ENCODE data around the gene TMF1. TPM values are rescaled to one million over a fixed set of nuclear protein-coding genes. Genes with fewer than 3 reads are reported as not detected.
A peak's percentile ranks its signal among the peaks of the same experiment; 100 is the strongest.

TMF1 gene
- polyA plus RNA-seq, 1 donor, result 59.0 TPM

- DNase-seq, result peak; percentile 85
These were observed 38.7 kb downstream of the TMF1 start, which contains the start of gene EOGT for GRCh38 chr3:69013253-69014021. Gene EOGT, minus strand, starts transcription at chr3:69013684. Its CDS starts 3,838 bp downstream, at chr3:69009846.

- DNase-seq, result peak; percentile 36
These were observed 39.3 kb downstream of the TMF1 start for GRCh38 chr3:69012800-69013252.

DNA sequence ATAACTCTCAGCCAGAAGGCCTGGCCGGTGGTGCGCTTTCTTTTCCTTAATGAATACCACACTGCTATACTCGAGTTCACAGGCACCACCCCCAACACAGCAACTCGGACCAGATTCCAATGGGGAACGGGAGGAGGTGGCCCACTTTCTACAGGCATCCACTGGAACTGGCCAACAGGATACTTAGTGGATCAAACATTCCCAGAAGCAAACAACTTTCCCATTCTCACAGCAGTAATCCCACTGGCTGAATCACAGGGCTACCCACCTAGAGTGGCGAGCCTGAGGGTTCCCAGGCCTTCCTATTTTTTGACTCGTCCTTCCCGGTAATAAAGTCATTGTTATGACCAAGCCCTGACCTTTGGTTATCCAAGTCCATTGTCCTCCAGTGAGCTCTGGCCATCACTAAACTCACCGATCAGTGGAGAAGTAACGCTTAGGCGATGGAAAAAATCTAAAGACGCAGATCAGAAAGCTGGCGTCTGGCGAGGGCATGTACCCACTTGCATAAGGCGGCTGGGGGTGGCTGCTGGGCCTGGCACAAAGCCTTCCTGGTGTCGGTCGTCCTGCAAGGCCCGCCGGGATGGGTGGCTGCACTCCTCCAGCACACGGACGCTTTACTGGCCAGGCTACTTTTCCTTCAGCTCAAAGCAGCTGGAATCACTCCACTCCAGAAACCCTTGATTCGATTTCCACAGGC is 39.9 kb downstream of the TMF1 start:
- DNase-seq, result peak; percentile 32

- no peak for DNase-seq
These were observed 40.9 kb downstream of the TMF1 start for GRCh38 chr3:69011096-69011730.

- DNase-seq, result no peak
These were observed 42.3 kb downstream of the TMF1 start for GRCh38 chr3:69009559-69010410.

DNA sequence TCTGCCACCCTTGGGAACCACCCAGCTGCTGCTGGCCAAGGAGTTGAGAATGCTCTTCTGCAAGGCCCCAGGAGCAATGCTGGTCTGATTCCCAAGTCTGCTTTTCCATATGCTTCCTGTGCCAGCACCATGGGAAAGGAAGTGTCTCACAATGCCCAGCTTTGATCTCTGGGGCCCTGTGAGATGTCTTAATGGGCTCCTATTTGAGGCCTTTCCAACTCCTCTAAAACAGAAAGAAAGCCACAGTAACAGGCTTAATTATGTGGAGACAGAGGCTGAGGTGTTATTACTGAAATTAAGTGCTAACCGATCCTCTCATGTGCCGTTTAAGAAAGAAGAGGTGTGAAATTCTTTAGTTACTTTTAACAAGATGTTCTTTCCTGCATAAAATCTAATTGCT is 43.2 kb downstream of the TMF1 start:
- DNase-seq, result no peak

GRCh38 chr3:69005791-69006482 is 46.2 kb downstream of the TMF1 start:
- DNase-seq, result no peak

DNA sequence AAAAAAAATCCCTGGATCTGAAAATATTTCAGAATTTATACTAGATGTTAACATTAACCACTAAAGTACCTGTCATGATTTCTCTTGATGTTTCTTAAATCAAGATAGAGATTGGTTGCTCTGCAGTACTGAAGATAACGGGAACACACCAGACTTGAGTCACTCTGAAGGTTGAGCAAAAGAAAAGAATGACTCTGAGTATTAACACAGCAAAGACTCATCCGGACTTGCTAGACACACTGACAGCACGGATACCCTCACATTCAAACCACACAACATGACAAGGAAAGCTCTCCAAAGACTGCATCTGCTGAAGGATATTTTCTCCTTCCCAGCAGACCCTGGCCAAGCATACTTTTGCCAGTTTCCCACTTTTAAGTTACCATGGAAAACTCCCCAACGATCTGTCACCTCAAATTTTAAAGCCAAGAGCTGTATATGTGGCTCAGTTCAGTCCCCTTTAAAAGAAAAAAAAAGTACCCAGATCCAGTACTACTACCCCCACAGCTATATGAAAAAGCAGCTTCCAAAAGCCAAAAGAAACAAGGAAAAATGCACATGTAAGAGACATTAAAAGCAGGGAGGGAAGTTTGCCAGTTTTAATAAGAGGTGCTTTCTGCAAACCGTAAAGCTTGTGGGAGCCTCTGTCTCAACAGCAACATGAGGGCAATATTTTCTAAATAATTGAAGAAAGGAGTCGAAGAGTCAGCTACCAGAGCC is 46.9 kb downstream of the TMF1 start:
- DNase-seq, result no peak

- no peak for DNase-seq
These were observed 48.0 kb downstream of the TMF1 start for GRCh38 chr3:69004138-69004537.

DNA sequence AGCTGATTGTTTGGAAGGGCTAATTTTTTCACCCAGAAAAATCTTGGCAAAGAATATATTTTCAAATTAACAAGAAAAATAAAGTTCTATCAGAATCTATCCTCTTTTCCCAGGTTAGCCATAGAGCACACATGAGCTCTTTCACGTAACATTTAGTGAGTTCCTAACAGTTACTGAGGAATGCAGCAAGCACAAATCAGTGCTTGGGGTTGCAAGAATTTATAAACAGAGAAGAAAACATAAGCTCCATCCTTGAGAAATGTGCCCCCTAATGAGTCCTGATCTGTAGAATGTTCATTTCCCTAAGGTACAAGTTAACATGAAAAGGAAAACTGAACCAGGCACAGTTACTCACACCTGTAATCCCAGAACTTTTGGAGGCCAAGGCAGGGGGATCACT is 52.5 kb downstream of the TMF1 start:
- no peak for DNase-seq

DNA sequence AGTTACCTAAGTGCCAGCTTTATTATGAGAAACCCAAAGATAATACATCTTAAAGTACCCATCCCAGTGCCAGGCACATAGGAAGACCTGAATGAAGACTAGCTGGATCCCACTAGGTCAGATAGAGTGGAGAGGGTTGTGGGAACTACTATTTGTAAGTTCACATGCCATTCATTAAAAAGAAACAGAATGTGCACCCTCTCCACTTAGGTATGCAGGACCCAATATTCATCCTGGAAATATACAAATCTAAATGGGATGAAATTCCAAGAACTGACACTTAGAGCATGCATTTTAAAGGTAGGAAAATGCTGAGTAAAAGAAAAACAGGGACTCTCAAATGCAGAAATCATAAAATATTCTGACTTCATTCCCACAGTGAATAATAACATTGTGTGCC is 53.0 kb downstream of the TMF1 start:
- DNase-seq, result no peak

GRCh38 chr3:68997887-68998286 is 54.2 kb downstream of the TMF1 start:
- DNase-seq, result no peak

DNA sequence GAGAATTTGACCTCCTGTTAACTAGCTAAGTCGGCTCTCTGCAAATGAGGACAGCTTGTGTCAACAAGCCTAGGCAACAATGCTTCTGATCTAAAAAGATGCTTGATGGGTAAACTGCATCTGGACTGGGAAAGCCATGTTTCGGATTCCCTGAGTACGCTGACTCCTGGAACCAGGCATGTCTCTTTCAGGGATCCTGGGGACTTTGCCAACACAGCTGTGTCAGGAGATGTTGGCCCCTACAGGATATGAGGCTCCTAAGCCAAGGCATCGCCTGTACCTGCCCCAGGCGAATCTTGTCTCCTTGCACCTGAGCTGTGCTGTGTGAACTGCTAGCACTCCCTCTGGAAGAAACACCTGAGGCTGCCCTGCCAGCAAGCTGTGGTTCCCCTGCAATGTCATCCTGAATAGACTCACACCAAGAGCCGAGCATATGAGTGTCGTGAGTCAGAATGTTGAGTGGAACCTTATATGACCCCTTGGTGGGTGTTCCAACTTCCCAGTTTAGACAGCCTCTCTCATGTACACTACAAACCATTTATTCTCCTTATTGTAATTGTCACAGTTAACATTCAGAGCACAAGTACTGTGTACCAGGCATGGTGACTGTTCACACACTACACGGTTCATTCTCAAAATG is 55.7 kb downstream of the TMF1 start:
- no peak for DNase-seq

DNA sequence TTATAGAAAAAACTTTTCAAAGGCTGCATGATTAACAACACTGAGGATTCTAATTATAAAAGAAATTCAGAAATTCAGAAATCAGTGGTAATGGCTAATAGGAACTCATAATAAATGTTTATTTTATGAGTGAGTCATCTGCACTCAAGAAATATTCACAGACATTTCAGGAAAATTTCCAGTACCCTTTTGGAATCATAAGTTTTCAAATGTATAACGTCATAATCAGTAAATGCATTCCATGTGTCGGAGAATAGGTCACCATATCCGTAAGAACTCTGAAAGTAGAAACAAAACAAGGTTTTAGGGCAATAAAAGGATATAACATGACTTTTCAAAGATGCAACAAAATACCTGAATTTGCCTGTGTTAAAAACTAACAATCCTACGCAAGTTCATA is 63.4 kb downstream of the TMF1 start:
- DNase-seq, result no peak

GRCh38 chr3:68987322-68987721 is 64.8 kb downstream of the TMF1 start:
- DNase-seq, result no peak

DNA sequence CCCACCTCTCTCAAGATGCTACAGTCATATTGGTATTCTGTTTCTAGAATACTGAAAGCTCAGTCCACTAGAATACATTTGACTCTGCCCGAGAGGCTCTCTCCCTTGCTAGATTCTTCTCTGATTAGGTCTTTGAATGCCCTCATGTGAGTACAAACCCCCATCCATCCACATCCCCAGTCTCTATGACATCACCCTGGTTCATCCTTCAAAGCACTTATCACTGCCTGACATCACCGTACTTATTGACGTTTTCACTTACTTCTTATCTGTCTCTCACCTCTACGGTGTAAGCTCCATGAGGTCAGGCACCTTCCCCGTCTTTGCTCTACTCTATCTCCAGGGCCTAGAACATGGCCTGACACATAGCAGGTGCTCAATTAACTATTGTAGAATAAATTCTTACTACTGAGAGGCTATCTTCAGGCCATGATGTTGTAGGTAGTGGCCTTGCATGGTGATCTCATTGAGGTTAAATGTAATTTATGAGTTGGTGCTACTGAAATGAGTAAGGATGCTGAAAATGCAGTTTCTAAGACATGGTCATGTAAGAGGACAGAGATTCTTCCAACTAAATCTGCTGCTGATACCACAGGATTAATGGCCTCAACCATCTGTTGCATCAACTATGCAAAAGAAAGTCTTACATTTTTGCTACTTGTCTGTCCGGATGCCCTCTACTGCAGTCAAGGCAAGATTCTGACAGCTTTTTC is 65.5 kb downstream of the TMF1 start:
- no peak for DNase-seq

GRCh38 chr3:68985146-68985790 is 66.9 kb downstream of the TMF1 start:
- no peak for DNase-seq

- DNase-seq, result no peak
These were observed 68.1 kb downstream of the TMF1 start for GRCh38 chr3:68984011-68984530.
